ENCODE data around the gene KRTAP4-12. TPM values are rescaled to one million over a fixed set of nuclear protein-coding genes. Genes with fewer than 3 reads are reported as not detected.

KRTAP4-12 gene
- not detected in 2 replicates for total RNA-seq

DNA sequence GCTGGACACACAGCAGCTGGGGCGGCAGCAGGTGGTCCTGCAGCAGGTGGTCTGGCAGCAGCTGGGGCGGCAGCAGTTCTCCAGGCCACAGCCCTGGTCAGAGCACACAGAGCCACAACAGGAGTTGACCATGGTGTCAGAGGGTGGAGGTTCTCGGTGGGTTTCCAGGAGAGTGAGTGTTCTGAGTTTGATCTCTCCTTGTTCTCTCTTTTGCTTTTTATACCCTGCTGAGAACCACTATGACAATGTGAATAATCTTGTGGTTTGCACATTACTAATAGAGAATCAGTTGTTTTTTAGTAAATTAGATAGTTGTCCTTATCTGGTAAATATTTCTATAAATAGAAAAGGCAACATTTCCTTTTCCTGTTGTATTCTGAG, at the start of gene KRTAP4-12:
KRTAP4-12 (minus strand) TSS at position 192 of the 381 bp plus-strand sequence; CDS start at position 132, 60 bp downstream.

DNA sequence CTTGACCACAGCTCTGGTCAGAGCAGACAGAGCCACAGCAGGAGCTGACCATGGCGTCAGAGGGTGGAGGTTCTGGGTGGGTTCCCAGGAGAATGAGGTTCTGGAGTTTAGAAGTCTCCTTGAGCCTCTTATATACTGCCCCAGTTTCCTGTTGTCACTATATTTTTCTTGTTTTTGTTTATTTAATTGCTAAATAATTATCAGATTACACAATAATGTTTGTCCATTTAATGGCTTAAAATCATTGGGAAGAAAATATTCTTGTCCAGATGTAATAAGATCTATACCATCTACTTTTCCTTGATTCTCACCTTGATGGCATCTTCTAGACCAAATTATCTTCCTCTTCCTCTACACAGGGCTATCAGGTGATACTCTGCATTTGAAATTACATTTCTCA, 44.1 kb upstream of the KRTAP4-12 start, which contains the start of gene KRTAP4-3:
KRTAP4-3 (minus strand) TSS at position 101 of the 400 bp plus-strand sequence; CDS start at position 52, 49 bp downstream.

DNA sequence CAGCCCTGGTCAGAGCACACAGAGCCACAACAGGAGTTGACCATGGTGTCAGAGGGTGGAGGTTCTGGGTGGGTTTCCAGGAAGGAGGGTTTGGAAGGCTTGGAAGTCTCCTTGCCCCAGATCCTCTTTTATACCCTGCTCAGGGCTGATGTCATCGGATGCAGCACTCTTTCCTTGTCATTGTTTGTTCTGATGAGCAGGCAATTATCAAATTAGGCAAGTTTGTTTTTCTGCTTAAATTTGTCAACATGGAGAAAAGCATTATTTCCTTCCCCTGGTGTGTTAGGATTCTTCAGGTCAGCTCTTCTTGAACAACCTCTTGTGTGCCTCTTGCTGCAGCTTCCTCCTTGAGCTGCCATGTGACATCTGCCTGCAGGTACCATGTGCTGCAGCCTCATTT, 36.7 kb upstream of the KRTAP4-12 start, which contains the start of gene KRTAP4-4:
KRTAP4-4 (minus strand) TSS at position 101 of the 400 bp plus-strand sequence; CDS start at position 44, 57 bp downstream.

DNA sequence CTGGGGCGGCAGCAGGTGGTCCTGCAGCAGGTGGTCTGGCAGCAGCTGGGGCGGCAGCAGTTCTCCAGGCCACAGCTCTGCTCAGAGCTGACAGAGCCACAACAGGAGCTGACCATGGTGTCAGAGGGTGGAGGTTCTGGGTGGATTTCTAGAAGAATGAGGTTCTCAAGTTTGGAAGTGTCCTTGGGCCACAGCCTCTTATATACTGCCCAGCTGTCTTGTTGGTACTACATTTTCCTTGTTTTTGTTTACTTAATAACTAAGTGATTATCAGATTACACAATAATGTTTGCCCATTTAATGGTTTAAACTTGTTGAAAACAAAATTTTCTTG, 25.6 kb upstream of the KRTAP4-12 start, which contains the start of gene KRTAP4-5:
KRTAP4-5 (minus strand) TSS at position 174 of the 334 bp plus-strand sequence; CDS start at position 116, 58 bp downstream.

DNA sequence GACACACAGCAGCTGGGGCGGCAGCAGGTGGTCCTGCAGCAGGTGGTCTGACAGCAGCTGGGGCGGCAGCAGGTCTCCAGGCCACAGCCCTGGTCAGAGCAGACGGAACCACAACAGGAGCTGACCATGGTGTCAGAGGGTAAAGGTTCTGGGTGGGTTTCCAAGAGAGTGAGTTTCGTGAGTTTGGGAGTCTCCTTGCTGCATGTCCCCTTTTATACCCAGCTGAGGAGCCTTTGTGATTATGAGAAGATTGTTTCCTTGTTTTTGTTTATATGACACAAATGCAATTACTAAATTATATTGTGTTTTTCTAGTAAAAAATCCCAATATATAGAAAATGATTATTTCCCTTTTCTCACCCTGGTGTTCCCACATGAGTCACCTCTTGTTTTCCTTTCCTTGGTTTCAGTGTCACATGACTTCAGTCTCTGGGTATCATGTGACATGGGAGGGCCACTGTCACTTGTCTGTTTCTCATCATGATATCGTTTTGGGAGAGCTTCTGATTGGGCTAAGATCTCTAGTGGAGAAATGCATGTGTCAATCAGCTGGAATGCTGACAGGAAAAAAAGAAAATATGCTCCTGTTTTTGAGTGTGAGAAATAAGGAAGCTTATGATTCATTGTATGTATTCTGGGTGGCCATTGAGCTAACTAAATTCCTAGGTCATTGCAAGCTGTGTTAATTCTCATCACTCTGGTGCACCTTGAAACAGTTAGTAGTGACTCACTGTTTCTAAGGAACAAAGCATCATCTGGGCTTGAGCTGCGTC, 16.6 kb upstream of the KRTAP4-12 start, which contains the start of gene KRTAP4-6:
KRTAP4-6 (minus strand) TSS at position 185 of the 772 bp plus-strand sequence; CDS start at position 128, 57 bp downstream.

DNA sequence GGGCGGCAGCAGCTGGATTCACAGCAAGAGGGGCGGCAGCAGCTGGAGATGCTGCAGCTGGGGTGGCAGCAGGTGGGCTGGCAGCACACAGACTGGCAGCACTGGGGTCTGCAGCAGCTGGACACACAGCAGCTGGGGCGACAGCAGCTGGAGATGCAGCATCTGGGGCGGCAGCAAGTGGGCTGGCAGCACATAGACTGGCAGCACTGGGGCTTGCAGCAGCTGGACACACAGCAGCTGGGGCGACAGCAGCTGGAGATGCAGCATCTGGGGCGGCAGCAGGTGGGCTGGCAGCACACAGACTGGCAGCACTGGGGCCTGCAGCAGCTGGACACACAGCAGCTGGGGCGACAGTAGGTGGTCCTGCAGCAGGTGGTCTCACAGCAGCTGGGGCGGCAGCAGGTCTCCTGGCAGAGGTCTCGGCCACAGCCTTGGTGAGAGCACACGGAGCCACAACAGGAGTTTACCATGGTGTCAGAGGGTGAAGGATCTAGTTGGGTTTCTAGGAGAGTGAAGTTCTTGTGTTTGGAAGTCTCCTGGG, 6.1 kb downstream of the KRTAP4-12 start, which contains the start of gene KRTAP4-11:
KRTAP4-11 (minus strand) TSS at position 528 of the 541 bp plus-strand sequence; CDS start at position 470, 58 bp downstream.

DNA sequence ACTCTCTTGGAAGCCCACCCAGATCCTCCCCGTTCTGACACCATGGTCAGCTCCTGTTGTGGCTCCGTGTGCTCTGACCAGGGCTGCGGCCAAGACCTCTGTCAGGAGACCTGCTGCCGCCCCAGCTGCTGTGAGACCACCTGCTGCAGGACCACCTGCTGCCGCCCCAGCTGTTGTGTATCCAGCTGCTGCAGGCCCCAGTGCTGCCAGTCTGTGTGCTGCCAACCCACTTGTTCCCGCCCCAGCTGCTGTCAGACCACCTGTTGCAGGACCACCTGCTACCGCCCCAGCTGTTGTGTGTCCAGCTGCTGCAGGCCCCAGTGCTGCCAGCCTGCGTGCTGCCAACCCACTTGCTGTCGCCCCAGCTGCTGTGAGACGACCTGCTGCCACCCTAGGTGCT, 18.6 kb downstream of the KRTAP4-12 start, which contains the start of gene KRTAP4-9:
KRTAP4-9 (plus strand) TSS at position 43 of the 400 bp plus-strand sequence; CDS start at position 43, 0 bp downstream.

DNA sequence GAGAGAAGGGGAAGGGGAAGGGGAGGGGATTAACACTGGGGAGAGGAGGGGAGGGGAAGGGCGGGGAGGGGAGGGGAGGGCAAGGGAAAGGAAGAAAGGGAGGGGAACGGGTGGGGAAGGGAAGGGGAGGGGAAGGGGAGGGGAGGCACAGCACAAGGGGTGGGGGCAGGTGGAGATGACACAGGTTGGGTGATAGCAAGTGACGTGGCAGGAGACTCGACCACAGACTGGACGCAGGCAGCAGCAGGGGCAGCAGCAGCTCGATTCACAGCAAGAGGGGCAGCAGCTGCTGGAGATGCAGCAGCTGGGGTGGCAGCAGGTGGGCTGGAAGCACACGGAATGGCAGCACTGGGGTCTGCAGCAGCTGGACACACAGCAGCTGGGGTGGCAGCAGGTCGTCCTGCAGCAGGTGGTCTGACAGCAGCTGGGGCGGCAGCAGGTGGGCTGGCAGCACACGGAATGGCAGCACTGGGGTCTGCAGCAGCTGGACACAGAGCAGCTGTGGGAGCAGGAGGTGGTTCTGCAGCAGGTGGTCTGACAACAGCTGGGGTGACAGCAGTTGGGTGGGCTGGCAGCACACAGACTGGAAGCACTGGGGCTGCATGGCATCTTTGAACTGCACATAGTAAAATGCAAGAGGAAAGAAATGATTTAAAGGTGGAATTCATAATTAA, 22.3 kb downstream of the KRTAP4-12 start, which contains the start of gene KRTAP4-16:
KRTAP4-16 (minus strand) TSS at position 624 of the 674 bp plus-strand sequence; CDS start at position 624, 0 bp downstream.

DNA sequence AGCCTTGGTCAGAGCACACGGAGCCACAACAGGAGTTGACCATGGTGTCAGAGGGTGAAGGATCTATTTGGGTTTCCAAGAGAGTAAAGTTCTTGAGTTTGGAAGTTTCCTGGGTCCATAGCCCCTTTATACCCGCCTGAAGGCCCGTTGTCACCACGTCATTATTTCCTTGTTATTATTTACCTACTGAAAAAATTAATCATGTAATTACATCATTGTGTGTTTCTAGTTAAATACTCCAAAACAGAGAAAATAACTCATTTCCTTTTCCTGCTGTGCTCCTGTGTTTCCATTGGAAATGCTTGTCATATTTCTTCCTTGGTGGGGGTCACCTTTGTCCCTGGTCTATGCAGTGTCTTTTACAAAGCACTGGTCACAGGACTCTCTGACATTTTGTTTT, 25.9 kb downstream of the KRTAP4-12 start, which contains the start of gene KRTAP4-8:
KRTAP4-8 (minus strand) TSS at position 101 of the 400 bp plus-strand sequence; CDS start at position 43, 58 bp downstream.

DNA sequence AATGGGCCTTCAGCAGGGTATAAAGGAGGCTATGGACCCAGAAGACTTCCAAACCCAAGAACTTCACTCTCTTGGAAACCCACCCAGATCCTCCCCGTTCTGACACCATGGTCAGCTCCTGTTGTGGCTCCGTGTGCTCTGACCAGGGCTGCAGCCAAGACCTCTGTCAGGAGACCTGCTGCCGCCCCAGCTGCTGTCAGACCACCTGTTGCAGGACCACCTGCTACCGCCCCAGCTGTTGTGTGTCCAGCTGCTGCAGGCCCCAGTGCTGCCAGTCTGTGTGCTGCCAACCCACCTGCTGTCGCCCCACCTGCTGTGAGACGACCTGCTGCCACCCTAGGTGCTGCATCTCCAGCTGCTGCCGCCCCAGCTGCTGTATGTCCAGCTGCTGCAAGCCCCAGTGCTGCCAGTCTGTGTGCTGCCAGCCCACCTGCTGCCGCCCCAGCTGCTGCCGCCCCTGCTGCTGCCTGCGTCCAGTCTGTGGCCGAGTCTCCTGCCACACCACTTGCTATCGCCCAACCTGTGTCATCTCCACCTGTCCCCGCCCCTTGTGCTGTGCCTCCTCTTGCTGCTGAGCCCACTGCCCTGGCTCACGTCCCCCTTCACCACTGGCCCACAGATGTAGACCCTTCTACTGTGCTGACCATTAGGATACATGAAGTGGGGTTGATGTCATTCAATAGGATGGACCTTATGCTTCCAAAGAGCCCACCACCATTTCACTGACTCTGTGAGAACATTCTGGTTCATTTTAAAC, 39.7 kb downstream of the KRTAP4-12 start, which contains the start of gene KRTAP4-7:
KRTAP4-7 (plus strand) TSS at position 51 of the 757 bp plus-strand sequence; CDS start at position 108, 57 bp downstream.

Other genes starting within 250 kb of the KRTAP4-12 start
- gene KRT20, start 238.9 kb downstream of the KRTAP4-12 start, total RNA-seq, result not detected in 2 replicates
- gene KRT23, start 186.5 kb downstream of the KRTAP4-12 start, total RNA-seq, result 1.2 and 2.6 TPM in 2 replicates
- gene KRT39, start 157.2 kb downstream of the KRTAP4-12 start, total RNA-seq, result not detected in 2 replicates
- gene KRT40, start 139.9 kb downstream of the KRTAP4-12 start, total RNA-seq, result not detected in 2 replicates
- not detected in 2 replicates for gene KRTAP3-3, start 130.0 kb downstream of the KRTAP4-12 start, total RNA-seq
- gene KRTAP3-2, start 124.3 kb downstream of the KRTAP4-12 start, total RNA-seq, result not detected in 2 replicates
- gene KRTAP3-1, start 115.1 kb downstream of the KRTAP4-12 start, total RNA-seq, result not detected in 2 replicates
- gene KRTAP1-5, start 97.0 kb downstream of the KRTAP4-12 start, total RNA-seq, result not detected in 2 replicates
- not detected in 2 replicates for gene KRTAP1-4, start 94.0 kb downstream of the KRTAP4-12 start, total RNA-seq
- gene KRTAP1-3, start 89.3 kb downstream of the KRTAP4-12 start, total RNA-seq, result not detected in 2 replicates
- gene KRTAP1-1, start 82.7 kb downstream of the KRTAP4-12 start, total RNA-seq, result not detected in 2 replicates
- not detected in 2 replicates for gene KRTAP2-1, start 76.9 kb downstream of the KRTAP4-12 start, total RNA-seq
- gene KRTAP2-2, start 69.0 kb downstream of the KRTAP4-12 start, total RNA-seq, result not detected in 2 replicates
- gene KRTAP2-3, start 64.1 kb downstream of the KRTAP4-12 start, total RNA-seq, result 0.15 and 0.62 TPM in 2 replicates
- not detected in 2 replicates for gene KRTAP2-4, start 58.3 kb downstream of the KRTAP4-12 start, total RNA-seq
- not detected in 2 replicates for gene KRTAP4-7, start 40.0 kb downstream of the KRTAP4-12 start, total RNA-seq
- not detected in 2 replicates for gene KRTAP4-8, start 26.0 kb downstream of the KRTAP4-12 start, total RNA-seq
- gene KRTAP4-16, start 22.0 kb downstream of the KRTAP4-12 start, total RNA-seq, result not detected in 2 replicates
- gene KRTAP4-9, start 18.8 kb downstream of the KRTAP4-12 start, total RNA-seq, result not detected in 2 replicates
- not detected in 2 replicates for gene KRTAP4-11, start 5.8 kb downstream of the KRTAP4-12 start, total RNA-seq
- not detected in 2 replicates for gene KRTAP4-6, start 16.4 kb upstream of the KRTAP4-12 start, total RNA-seq
- not detected in 2 replicates for gene KRTAP4-5, start 25.6 kb upstream of the KRTAP4-12 start, total RNA-seq
- gene KRTAP4-4, start 36.6 kb upstream of the KRTAP4-12 start, total RNA-seq, result not detected in 2 replicates
- gene KRTAP4-3, start 44.0 kb upstream of the KRTAP4-12 start, total RNA-seq, result not detected in 2 replicates
- not detected in 2 replicates for gene KRTAP4-2, start 54.0 kb upstream of the KRTAP4-12 start, total RNA-seq
- not detected in 2 replicates for gene KRTAP4-1, start 60.7 kb upstream of the KRTAP4-12 start, total RNA-seq
- not detected in 2 replicates for gene KRTAP9-1, start 65.7 kb upstream of the KRTAP4-12 start, total RNA-seq
- not detected in 2 replicates for gene KRTAP9-2, start 102.5 kb upstream of the KRTAP4-12 start, total RNA-seq
- gene KRTAP9-3, start 108.3 kb upstream of the KRTAP4-12 start, total RNA-seq, result not detected in 2 replicates
- not detected in 2 replicates for gene KRTAP9-8, start 113.8 kb upstream of the KRTAP4-12 start, total RNA-seq
- gene KRTAP9-4, start 125.5 kb upstream of the KRTAP4-12 start, total RNA-seq, result not detected in 2 replicates
- not detected in 2 replicates for gene KRTAP9-9, start 131.2 kb upstream of the KRTAP4-12 start, total RNA-seq
- gene KRTAP9-6, start 141.2 kb upstream of the KRTAP4-12 start, total RNA-seq, result not detected in 2 replicates
- not detected in 2 replicates for gene KRTAP9-7, start 151.5 kb upstream of the KRTAP4-12 start, total RNA-seq
- not detected in 2 replicates for gene KRTAP29-1, start 178.7 kb upstream of the KRTAP4-12 start, total RNA-seq
- not detected in 2 replicates for gene KRTAP16-1, start 185.1 kb upstream of the KRTAP4-12 start, total RNA-seq
- not detected in 2 replicates for gene KRTAP17-1, start 191.5 kb upstream of the KRTAP4-12 start, total RNA-seq
- not detected in 2 replicates for gene KRT33A, start 226.6 kb upstream of the KRTAP4-12 start, total RNA-seq
- gene KRT33B, start 245.6 kb upstream of the KRTAP4-12 start, total RNA-seq, result 0.47 TPM in 1 of 2 replicates, not detected in the other

Data from hair follicular keratinocyte (primary cell).